ENCODE results near the gene RPS19BP1. TPM values are rescaled to one million over a fixed set of nuclear protein-coding genes. Genes with fewer than 3 reads are reported as not detected.

RPS19BP1 gene
- total and polyA plus RNA-seq, 2 of the 8 experiments (the other 6 are each of a cell fraction or from before 2014, with no cell fraction given), result 77.9 to 97.9 TPM

- TF ChIP-seq YY1 (IDR thresholded peaks at IDR 0.05; ENCODE audit: low read depth, low read length) (no peak), CHD7 (IDR thresholded peaks at IDR 0.05; ENCODE audit: insufficient replicate concordance, low read length) (no peak), SIRT6 (IDR thresholded peaks at IDR 0.05; ENCODE audit: low read length) (no peak), RXRA (IDR thresholded peaks at IDR 0.05; ENCODE audit: insufficient read depth, low read depth, low read length) (no peak), BACH1 (IDR thresholded peaks at IDR 0.05; ENCODE audit: low read length) (no peak), KDM4A (IDR thresholded peaks at IDR 0.05; ENCODE audit: low read depth, low read length, severe bottlenecking) (no peak)
Measured at GRCh38 chr22:39503630-39504029, 28.9 kb downstream of the RPS19BP1 start (continued).
